KG1 (cell line): ENCODE measurements around the gene DNAJC17.

ENCODE experiments used
- DNase-seq: peaks from one replicate; lab custom pipeline; 2025; lab: John Stamatoyannopoulos, UW

DNAJC17 gene

GRCh38 chr15:40766906-40767837, 40.1 kb downstream of the DNAJC17 start:
- DNase-seq = no peak

DNA sequence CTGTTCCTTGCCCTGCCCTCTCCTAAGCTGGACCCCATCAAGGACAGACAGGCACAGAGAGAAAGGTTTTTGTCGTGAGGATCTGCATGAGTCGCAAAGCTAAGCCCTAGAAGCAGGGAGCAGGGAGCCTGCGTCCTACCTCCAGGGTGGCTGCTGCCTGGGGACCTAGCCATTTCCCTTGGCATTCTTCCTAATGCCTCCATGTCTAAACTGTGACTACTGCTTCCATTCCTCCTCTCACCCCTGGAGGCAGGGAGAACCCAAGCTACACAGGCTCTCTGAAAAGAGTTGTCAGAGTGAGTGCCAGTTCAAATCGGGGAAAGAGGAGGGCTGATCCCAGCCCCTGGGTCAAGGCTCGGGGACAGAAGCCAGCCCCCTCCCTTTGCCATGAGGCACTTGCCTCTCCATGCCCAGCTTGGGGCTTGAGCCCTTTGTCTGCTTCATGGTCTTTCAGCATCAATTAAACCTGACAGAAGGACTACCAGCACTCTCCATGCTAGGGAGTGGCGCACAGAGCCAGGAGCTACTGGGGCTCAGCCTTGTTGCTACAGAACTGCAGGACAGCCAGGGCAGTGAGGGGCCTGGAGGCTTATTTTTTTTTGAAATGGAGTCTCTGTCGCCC, 41.0 kb downstream of the DNAJC17 start:
- no peak for DNase-seq

GRCh38 chr15:40764629-40765103, 42.6 kb downstream of the DNAJC17 start:
- no peak for DNase-seq

DNA sequence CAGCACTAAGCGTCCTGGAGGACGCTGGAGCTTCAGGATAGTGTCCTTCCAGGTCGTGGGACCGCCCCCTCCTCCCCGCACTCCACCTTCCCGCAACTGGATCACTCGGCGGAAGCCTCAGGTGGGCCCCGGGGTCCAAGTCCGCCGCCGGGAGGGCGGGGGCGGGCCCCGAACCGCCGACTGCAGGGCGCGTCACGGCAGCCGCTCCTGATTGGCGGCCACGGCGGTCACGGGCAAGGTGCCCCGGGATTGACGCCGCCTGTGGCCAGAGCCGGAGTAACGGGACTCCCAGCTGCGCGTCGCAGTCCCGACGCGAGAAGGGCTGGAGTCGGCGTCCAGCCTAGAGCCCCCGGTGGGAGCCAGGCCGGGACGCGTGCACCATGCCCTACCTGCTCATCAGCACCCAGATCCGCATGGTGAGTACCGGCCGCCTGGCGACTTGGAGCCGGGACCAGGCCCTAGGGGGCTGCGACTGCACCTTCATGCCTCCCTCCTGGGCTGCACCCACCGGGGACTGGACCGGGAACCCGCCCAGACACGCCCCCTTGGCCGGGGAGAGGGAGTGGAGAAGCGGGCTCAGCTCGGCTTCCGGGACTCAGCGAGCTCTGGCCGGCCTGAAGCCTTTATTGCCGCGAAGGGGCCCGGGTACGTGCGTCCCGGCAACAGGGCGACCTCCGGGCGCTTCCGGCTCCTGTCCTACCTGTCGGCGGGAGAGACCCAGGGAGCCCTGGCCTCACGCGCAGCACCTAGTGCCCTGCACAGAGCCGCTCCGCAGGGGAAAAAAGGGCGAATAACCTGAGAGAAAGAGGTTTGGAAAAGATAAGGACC, 43.3 kb downstream of the DNAJC17 start, which contains the start of gene GCHFR:
Gene GCHFR (plus strand): TSS at position 268 of the 828 bp plus-strand sequence. CDS start 113 bp downstream, at position 381.
- no peak for DNase-seq

- DNase-seq = no peak
These were observed 44.1 kb downstream of the DNAJC17 start for GRCh38 chr15:40762919-40763800.

GRCh38 chr15:40759961-40760360, 47.3 kb downstream of the DNAJC17 start:
- DNase-seq = no peak

GRCh38 chr15:40756938-40757337, 50.3 kb downstream of the DNAJC17 start:
- DNase-seq = no peak

DNA sequence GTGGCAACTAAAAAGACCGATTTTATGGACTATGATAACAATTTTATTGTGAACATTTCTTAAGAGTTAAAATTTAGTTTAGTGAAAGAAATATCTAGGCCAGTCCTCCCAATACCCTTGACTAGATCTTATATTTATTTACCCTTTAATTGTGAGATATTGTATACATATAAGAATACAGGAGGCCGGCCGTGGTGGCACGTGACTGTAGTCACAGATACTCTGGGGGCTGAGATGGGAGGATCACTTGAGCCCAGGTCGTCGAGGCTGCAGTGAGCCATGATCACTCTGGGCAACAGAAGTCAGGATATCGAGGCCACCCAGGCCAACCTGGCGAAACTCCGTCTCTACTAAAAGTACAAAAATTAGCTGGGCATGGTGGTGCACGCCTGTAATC, 51.5 kb downstream of the DNAJC17 start:
- DNase-seq = peak; percentile 31

GRCh38 chr15:40754883-40755811, 52.1 kb downstream of the DNAJC17 start, which contains the start of gene RMDN3:
TSS of gene RMDN3 (minus strand) at chr15:40755254. CDS start at chr15:40754783, 471 bp downstream.
- peak; percentile 86 for DNase-seq

- DNase-seq = no peak
These were observed 52.7 kb downstream of the DNAJC17 start for GRCh38 chr15:40754574-40754882.

DNA sequence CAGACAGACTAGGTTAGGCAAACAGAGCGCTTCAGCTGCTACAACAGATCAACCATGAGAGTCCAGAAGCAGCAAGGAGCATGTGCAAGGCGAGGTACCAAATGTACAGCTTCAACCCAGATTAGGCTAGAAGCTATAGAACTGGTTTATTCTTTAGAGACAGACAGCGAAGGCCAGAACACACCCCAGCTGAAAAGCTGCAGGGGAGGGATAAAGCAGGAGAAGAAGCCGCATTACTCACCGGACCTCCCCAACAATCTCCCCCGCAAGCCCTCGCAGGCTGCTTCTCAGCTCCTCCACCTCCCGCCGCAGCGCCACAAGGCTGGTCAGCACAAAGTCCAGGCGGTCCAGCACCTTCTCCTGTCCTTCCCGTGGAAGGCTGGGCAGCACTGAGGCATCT, 55.5 kb downstream of the DNAJC17 start:
- no peak for DNase-seq

DNA sequence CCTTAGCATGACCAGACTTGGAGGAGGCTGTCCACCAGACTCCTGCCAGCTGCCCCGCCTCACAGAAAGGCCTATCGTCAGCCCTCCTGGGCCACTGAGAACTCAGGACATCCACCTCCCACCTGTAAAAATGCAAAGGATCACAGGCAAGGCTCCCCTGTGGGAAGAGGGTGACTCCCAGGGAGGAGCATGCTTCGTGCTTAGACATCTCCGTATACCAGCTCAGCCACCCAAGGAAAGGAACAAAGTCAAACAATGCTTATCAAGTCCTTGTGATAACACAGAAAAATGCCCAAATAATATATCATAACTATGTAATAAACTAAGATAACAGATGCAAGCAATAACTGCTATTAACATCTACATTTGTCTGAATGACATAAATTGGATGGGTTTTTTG, 56.4 kb downstream of the DNAJC17 start:
- DNase-seq = no peak

DNA sequence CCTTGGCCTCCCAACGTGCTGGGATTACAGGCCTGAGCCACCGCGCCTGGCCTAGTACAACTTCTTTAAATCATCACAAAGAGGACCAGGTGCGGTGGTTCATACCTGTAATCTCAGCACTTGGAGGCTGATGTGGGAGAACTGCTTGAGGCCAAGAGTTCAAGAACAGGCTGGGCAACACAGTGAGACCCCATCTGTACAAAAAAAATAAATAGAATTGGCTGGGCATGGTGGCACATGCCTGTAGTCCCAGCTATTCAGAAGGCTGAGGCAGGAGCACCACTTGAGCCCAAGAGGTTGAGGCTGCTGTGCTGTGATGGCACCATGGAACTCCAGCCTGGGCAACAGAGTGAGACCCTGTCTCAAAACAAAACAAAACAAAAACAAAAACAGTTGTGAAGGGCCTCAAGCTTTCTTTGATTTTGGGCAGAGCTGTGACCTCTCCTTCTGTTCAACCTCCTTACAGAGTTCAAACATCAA, 58.1 kb downstream of the DNAJC17 start:
- DNase-seq = no peak

DNA sequence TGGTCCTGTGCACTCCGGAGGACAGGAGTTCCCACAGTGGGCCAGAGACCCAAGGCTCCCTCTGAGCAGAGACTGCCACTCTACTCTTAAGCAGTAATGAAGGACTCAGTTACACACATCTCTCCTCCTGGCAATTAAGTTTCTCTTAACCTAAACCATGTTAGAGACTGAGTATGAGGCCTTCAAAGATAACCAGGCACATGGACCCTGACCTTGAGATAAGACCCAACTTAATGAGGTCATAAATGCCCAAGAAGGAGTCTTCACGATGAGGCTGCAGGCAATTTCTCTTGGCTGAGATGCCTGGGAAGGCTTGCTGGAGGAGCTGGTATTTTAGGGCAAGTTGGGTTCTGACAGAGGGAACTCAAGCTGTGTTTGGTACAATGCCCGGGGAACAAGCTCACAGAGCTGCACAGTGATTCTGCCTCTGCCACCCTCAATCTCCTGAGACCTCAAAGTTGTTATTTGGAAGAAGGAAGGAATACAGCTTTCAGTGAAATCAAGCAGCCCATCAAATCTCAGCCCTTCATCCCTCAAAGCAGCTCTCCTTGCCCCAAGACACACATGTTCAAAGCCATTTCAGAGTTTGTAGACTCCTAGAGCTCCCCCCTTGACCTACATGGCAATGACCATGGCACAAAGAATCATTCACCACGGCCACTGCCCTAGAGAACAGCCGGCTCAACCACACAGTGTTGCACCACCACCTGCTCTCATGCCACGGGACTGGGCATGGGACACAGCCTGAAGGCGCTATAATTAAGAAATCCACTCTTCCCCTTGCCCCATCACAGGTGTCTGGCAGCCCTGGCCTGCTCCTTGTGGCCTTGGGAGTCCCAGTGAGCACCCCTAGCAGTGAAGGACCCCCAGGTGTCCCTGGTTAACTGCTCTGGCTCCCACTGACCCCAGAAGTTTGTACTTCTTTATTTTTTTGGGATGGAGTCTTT, 59.3 kb downstream of the DNAJC17 start:
- DNase-seq = no peak

GRCh38 chr15:40746916-40747418, 60.3 kb downstream of the DNAJC17 start:
- DNase-seq = no peak

GRCh38 chr15:40744815-40745152, 62.5 kb downstream of the DNAJC17 start:
- no peak for DNase-seq

GRCh38 chr15:40743921-40744814, 63.1 kb downstream of the DNAJC17 start:
- no peak for DNase-seq

DNA sequence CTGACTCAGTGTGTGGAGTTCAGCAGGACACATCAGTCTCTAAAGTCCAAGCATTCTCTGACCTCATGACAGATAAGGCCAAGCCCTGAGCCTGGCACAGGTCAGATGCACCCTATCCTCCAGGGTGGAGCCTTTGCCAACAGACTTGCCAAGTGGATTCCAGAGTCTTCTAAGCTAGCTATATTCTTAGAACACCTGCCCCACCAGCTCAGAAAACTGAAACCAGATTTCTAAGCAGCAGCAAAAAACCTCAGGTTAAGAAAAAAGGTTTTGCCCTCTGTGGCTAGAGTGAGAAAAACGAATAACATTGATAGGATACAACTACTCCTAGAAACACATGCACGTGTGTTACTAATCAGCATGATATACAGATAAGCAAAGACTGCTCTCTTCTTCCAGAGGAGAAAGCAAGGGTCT, 63.8 kb downstream of the DNAJC17 start:
- no peak for DNase-seq
